ENCODE measurements around the gene SFSWAP.

GRCh38 chr12:131735153-131735456, 24.2 kb downstream of the SFSWAP start:
- TF ChIP-seq CTCF (IDR thresholded peaks at IDR 0.05) (no peak), POLR2A (IDR thresholded peaks at IDR 0.05) (no peak)
